Measurements from ENCODE around the gene PRKG1.

PRKG1 gene

GRCh38 chr10:52313933-52314821 is 1239.9 kb downstream of the PRKG1 start, which contains the start of gene DKK1:
Gene DKK1, plus strand, starts transcription at chr10:52314281. Its CDS starts 154 bp downstream, at chr10:52314435.
- peak; percentile 19 for DNase-seq

DNA sequence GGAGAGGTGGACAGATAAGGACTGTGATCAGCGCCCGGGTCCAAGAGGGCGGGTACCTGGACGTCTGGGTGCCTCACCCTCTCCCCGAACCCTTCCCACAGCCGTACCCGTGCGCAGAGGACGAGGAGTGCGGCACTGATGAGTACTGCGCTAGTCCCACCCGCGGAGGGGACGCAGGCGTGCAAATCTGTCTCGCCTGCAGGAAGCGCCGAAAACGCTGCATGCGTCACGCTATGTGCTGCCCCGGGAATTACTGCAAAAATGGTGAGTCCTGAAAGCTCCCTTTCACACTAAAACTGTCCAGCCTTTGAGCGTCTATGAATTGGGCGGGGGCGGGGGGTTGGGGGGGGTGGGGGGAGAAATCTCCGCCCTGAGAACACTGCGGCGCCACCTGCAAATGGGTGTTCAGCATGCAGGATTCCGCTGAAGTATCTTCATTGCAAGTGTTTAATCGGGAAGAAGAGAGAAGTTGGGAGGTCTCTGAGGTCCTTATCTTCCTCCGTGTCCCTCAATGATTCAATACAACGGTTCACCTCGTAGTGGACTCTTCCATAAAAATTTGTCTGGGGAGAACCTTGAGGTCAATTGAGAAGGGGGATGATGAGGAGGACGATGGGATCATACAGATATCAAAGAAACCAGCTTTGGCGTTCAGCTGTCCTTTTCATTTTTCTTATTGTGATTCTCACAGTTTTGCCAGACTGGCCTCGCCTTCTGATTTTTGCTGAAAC is 1240.7 kb downstream of the PRKG1 start:
- DNase-seq = no peak

- DNase-seq = peak; percentile 5
These were observed 1241.7 kb downstream of the PRKG1 start for GRCh38 chr10:52316001-52316400.

- DNase-seq = no peak
These were observed 1242.2 kb downstream of the PRKG1 start for GRCh38 chr10:52316500-52316899.

- no peak for DNase-seq
These were observed 1243.9 kb downstream of the PRKG1 start for GRCh38 chr10:52318136-52318701.

DNA sequence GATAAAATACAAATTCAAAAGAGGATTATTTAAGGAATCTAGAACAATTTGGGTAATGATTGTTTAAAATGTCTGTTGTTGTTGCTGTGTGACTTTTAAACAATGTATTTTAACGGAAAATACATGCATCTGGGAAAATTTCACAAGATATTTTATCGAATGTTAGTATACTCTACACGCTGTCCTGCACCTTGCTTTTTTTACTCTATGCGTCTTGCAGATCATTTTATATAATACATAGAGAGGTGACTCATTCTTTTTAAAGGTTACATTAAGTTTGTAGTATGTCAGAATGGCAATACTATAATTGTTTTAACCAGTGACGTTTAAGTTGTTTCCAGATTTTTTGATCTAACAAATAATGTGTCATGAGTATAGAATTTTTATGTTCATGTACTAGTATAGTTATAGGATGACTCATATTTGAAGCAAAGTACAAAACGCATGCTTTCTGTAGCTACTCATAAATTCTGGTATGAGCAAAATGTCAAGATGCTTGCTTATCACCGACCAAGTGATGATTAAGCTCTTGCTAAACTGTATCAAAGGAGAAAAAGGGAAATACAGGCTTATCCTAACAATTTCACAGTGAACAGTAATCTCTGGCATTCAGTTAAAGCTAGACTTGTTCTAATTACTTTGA is 1244.7 kb downstream of the PRKG1 start:
- no peak for DNase-seq

DNA sequence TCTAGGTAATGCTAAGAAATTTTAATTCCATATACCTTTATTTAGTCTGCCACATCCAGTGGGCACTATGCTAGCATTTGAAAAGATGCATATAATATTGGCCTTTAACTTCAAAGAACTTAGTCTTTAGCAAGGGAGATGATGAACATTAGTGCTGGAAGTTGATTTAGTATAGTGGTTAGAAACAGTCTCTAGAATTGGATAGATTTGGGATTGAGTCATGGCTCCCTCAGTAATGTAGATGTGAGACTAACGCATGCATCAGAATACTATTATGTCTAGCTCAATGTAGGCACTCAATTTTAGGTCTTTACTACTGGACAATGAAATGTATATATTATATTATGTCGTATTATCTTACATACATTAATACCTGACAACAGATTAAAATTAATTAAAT is 1245.6 kb downstream of the PRKG1 start:
- no peak for DNase-seq

DNA sequence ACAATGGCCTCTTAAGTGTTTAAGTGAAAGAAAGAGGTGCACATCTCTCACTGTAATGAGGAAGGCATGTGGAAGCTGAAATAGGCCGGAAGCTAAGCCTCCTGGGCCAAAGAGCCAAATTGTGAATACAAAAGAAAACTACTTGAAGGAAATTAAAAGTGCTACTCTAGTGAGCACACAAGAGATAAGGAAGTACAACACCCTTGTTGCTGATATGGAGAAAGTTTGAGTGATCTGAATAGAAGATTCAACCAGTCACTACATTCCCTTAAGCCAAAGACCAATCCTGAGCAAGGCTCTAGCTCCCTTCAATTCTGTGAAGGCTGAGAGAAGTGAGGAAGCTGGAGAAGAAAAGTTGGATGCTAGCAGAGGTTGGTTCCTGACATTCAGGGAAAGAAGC is 1248.0 kb downstream of the PRKG1 start:
- DNase-seq = no peak

DNA sequence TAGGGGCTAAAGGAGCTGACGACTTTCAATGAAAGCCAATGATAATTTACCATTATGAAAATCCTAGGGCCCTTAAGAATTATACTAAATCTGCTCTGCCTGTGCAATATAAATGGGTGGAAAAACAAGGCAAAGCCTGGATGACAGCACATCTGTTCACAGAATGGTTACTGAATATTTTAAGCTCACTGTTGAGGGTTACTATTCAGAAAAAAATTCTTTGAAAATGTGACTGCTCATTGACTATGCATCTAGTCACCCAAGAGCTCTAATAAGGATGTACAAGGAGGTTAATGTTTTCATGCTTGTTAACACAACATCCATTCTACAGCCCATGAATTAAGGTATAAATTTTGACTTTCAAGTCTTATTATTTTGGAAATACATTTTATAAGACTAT is 1248.6 kb downstream of the PRKG1 start:
- DNase-seq = no peak

- DNase-seq = no peak
These were observed 1252.1 kb downstream of the PRKG1 start for GRCh38 chr10:52326382-52326781.

DNA sequence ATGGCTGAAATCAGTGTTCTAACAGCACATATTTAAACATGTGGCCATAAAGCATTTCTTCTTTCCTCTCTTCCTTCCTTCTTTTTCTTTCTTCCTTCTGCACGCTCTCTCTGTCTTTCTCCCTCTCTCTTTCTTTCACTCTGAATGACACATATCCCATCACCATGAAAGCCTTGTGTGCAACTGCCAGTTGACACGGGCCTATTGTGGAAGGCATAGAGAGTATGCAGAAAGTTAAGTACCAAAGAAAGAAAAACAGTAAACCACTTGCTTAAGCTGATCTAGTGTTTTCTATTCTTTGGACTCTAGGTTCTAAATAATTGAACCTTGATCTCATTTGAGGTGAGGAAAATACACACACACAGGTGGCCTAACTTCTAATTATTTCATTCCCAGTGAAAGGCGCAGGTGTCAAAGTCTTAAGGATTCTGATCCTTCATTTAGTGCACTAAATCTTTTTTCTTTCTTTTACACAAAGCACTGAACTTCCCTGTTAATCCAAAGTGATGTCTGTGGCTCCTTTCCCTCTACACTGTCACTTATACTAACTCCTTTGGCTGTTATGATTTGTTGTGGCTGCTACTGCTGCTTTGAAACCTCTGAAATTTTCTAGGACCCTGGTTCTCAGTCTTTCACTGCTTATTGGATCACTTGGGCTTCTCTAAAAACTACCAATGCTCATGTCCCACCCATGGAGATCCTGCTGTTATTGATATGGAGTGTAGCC is 1257.5 kb downstream of the PRKG1 start:
- DNase-seq = no peak

DNA sequence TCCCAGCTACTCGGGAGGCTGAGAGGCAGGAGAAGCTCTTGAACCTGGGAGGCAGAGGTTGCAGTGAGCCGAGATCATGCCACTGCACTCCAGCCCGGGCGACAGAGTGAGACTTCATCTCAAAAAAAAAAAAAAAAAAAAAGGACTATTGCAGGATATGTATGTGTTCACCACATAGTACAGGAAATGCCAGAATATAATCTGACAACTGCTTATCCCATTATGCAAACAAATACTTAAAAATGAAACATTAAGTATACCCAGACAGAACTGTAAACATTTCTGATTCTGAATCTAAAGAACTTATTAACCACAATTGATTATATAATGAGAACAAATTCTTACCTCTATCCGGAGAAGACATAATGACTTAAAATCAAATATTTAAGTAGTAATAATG is 1258.5 kb downstream of the PRKG1 start:
- DNase-seq = no peak

GRCh38 chr10:52334595-52334994 is 1260.3 kb downstream of the PRKG1 start:
- DNase-seq = no peak

DNA sequence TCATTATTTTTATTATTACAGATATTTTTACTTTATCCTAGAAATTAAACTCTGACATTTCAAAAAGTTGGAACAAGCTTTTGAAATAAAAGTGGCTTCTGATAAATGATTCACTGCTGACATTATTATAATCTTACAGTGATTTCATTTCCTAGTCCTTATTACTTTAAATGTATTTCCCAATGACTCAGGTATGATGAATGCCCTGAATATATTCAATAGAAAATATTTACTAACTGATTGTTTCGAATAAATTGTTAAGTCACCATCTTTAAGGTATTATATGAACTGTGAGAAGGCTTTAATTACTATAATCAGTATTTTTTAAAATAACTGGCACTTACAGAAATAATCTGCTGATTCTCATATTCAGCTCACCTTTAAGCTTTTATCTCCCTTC is 1261.4 kb downstream of the PRKG1 start:
- no peak for DNase-seq

DNA sequence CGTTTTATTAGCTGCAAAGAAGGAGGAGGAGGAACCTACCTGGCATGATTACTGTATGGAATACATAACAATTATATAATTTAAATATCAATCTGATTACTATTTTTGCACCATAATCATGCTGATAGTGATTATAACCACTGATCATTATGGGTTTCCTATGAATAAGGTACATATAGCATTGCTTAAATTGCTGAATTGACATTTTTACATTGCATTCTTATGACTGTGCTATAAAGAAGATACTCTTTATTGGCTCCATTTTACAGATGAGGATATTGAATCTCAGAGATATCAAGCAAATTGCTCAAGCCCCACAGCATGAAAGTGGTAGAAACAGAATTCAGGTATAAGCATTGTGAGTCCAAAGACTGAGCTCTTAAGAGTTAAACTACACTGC is 1262.9 kb downstream of the PRKG1 start:
- DNase-seq = no peak

GRCh38 chr10:52343439-52343838 is 1269.2 kb downstream of the PRKG1 start:
- DNase-seq = no peak

- DNase-seq = no peak
These were observed 1272.4 kb downstream of the PRKG1 start for GRCh38 chr10:52346394-52347326.

- DNase-seq = no peak
These were observed 1273.0 kb downstream of the PRKG1 start for GRCh38 chr10:52347327-52347667.
